Mesendoderm (in vitro differentiated cells): Measurements from ENCODE around the gene CD83.
"Not testable (repeated sequence)": the region's sequence is repeated elsewhere in the genome, so short reads cannot be mapped to it uniquely, and the experiment has no call there.

Source experiments
- DNase-seq: peaks from one replicate; pipeline ENCODE4 v3.0.0; 2013
- H2AK5ac ChIP-seq: 2 replicates; pipeline ENCODE4 v1.6.1; 2013; ENCODE audit warnings: low read length, inconsistent platforms
- H2BK120ac ChIP-seq: 2 replicates; pipeline ENCODE4 v1.6.1; 2013; ENCODE audit warnings: low read depth, mild to moderate bottlenecking, low read length, moderate library complexity, mixed read lengths
- H2BK15ac ChIP-seq: replicated peaks from 2 replicates; pipeline ENCODE4 v1.6.1; 2013; ENCODE audit warnings: low read depth, mild to moderate bottlenecking, moderate library complexity
- H2BK5ac ChIP-seq: 2 replicates; pipeline ENCODE4 v1.6.1; 2013; ENCODE audit warnings: low read length, inconsistent platforms
- H3K18ac ChIP-seq: 2 replicates; pipeline ENCODE4 v1.6.1; 2013; ENCODE audit warnings: mild to moderate bottlenecking, low read length, mixed read lengths
- H3K23ac ChIP-seq: one replicate; pipeline ENCODE4 v1.6.1; 2013; ENCODE audit warnings: low read length
- H3K27ac ChIP-seq: 2 replicates; pipeline ENCODE4 v1.5.1; 2013; ENCODE audit warnings: low read depth, mild to moderate bottlenecking, inconsistent platforms, low read length, moderate library complexity
- H3K27me3 ChIP-seq: 2 replicates; pipeline ENCODE4 v1.6.1; 2013; ENCODE audit warnings: low read length, control low read depth, mild to moderate bottlenecking, inconsistent platforms; ENCODE audit not compliant: insufficient read depth, poor library complexity
- H3K36me3 ChIP-seq: 2 replicates; pipeline ENCODE4 v1.6.1; 2013; ENCODE audit warnings: low read length, inconsistent platforms; ENCODE audit not compliant: control insufficient read depth, insufficient read depth
- H3K4ac ChIP-seq: one replicate; pipeline ENCODE4 v1.6.1; 2013; ENCODE audit warnings: low read depth, mild to moderate bottlenecking, low read length, moderate library complexity
- H3K4me1 ChIP-seq: 2 replicates; pipeline ENCODE4 v1.6.1; 2013; ENCODE audit warnings: low read depth, low read length, inconsistent platforms; ENCODE audit not compliant: control insufficient read depth
- H3K4me2 ChIP-seq: 2 replicates; pipeline ENCODE4 v1.6.1; 2013; ENCODE audit warnings: low read length
- H3K4me3 ChIP-seq: 2 replicates; pipeline ENCODE4 v1.5.1; 2013; ENCODE audit warnings: mild to moderate bottlenecking, low read length
- H3K56ac ChIP-seq: one replicate; pipeline ENCODE4 v1.6.1; 2013; ENCODE audit warnings: low read length
- H3K79me1 ChIP-seq: 2 replicates; pipeline ENCODE4 v1.6.1; 2013; ENCODE audit warnings: low read length, inconsistent platforms
- H3K79me2 ChIP-seq: 2 replicates; pipeline ENCODE4 v1.6.1; 2013; ENCODE audit warnings: mild to moderate bottlenecking, low read length; ENCODE audit not compliant: control insufficient read depth, insufficient read depth
- H3K9ac ChIP-seq: 2 replicates; pipeline ENCODE4 v1.6.1; 2013; ENCODE audit warnings: low read length, inconsistent platforms
- H4K5ac ChIP-seq: one replicate; pipeline ENCODE4 v1.6.1; 2013; ENCODE audit warnings: low read length
- H4K8ac ChIP-seq: one replicate; pipeline ENCODE4 v1.6.1; 2013; ENCODE audit warnings: low read depth, mild to moderate bottlenecking, control low read depth, low read length, moderate library complexity
- WGBS: extraction: QIAGEN DNeasy Blood & Tissue Kit; methylation state at CpG from one replicate; pipeline ENCODE4 v1.1.7; 2013; ENCODE audit warnings: low lambda C conversion rate, missing lambda C conversion rate; ENCODE audit not compliant: insufficient coverage; ENCODE audit errors: extremely low coverage; 5-methylcytosine and 5-hydroxymethylcytosine counted together

Gene CD83

GRCh38 chr6:14146506-14147096 lies 29.0 kb downstream of the CD83 start:
- H4K8ac ChIP-seq: no peak overlapping the region
- no peak overlapping the region for H2AK5ac ChIP-seq
- WGBS: no CpG with 5 or more reads among the region's 10 CpGs
- no peak overlapping the region for H3K27ac ChIP-seq
- H3K4ac ChIP-seq: no peak overlapping the region
- H3K18ac ChIP-seq: no peak overlapping the region
- H4K5ac ChIP-seq: no peak overlapping the region
- H3K4me1 ChIP-seq: no peaks in the 10 kb centered on the region
- no peak overlapping the region for H2BK15ac ChIP-seq
- H3K27me3 ChIP-seq: no peaks in the 10 kb centered on the region
- no peak overlapping the region for H3K56ac ChIP-seq
- H3K36me3 ChIP-seq: no peaks in the 10 kb centered on the region
- no peaks in the 10 kb centered on the region for H3K79me2 ChIP-seq
- DNase-seq: no peak
- H2BK5ac ChIP-seq: no peak overlapping the region
- no peak overlapping the region for H3K4me3 ChIP-seq
- H3K9ac ChIP-seq: no peak overlapping the region
- no peak overlapping the region for H3K4me2 ChIP-seq
- no peaks in the 10 kb centered on the region for H3K79me1 ChIP-seq
- H3K23ac ChIP-seq: no peak overlapping the region
- no peak overlapping the region for H2BK120ac ChIP-seq

- no peaks in the 10 kb centered on the region for H3K79me1 ChIP-seq
- no peak overlapping the region for H2BK5ac ChIP-seq
- no CpG with 5 or more reads among the region's 7 CpGs for WGBS
- no peak overlapping the region for H4K8ac ChIP-seq
- H3K18ac ChIP-seq: no peak overlapping the region
- H3K9ac ChIP-seq: no peak overlapping the region
- H3K4ac ChIP-seq: no peak overlapping the region
- no peaks in the 10 kb centered on the region for H3K36me3 ChIP-seq
- no peak overlapping the region for H3K56ac ChIP-seq
- H3K4me3 ChIP-seq: no peak overlapping the region
- H2BK120ac ChIP-seq: no peak overlapping the region
- no peak overlapping the region for H3K27ac ChIP-seq
- no peak overlapping the region for H3K4me2 ChIP-seq
- H3K4me1 ChIP-seq: no peaks in the 10 kb centered on the region
- no peaks in the 10 kb centered on the region for H3K79me2 ChIP-seq
- no peak overlapping the region for H2BK15ac ChIP-seq
- H4K5ac ChIP-seq: no peak overlapping the region
- H3K23ac ChIP-seq: no peak overlapping the region
- no peak overlapping the region for H2AK5ac ChIP-seq
- H3K27me3 ChIP-seq: no peaks in the 10 kb centered on the region
- DNase-seq: no peak
Measured at GRCh38 chr6:14147891-14148290, 30.3 kb downstream of the CD83 start.

- H3K4me1 ChIP-seq: no peaks in the 10 kb centered on the region
- no peak overlapping the region for H3K18ac ChIP-seq
- H2BK15ac ChIP-seq: no peak overlapping the region
- H2AK5ac ChIP-seq: no peak overlapping the region
- no peaks in the 10 kb centered on the region for H3K79me2 ChIP-seq
- H3K4me2 ChIP-seq: no peak overlapping the region
- H3K27ac ChIP-seq: no peak overlapping the region
- no peak overlapping the region for H3K4me3 ChIP-seq
- no peak overlapping the region for H3K4ac ChIP-seq
- H4K8ac ChIP-seq: no peak overlapping the region
- no peak overlapping the region for H2BK5ac ChIP-seq
- WGBS: no CpG with 5 or more reads among the region's 5 CpGs
- no peak for DNase-seq
- no peak overlapping the region for H4K5ac ChIP-seq
- H3K56ac ChIP-seq: no peak overlapping the region
- H2BK120ac ChIP-seq: no peak overlapping the region
- H3K9ac ChIP-seq: no peak overlapping the region
- no peaks in the 10 kb centered on the region for H3K27me3 ChIP-seq
- H3K23ac ChIP-seq: no peak overlapping the region
- no peaks in the 10 kb centered on the region for H3K36me3 ChIP-seq
- H3K79me1 ChIP-seq: no peaks in the 10 kb centered on the region
Measured at GRCh38 chr6:14148471-14148870, 30.9 kb downstream of the CD83 start.

GRCh38 chr6:14149053-14149738 lies 31.6 kb downstream of the CD83 start:
- peak; percentile 67 for DNase-seq
- no peaks in the 10 kb centered on the region for H3K79me1 ChIP-seq
- H3K36me3 ChIP-seq: no peaks in the 10 kb centered on the region
- H2BK5ac ChIP-seq: no peak overlapping the region
- no peak overlapping the region for H3K4me3 ChIP-seq
- no peak overlapping the region for H3K23ac ChIP-seq
- no peak overlapping the region for H2AK5ac ChIP-seq
- H4K5ac ChIP-seq: no peak overlapping the region
- no peak overlapping the region for H3K4me2 ChIP-seq
- H2BK120ac ChIP-seq: no peak overlapping the region
- no peak overlapping the region for H2BK15ac ChIP-seq
- no peaks in the 10 kb centered on the region for H3K4me1 ChIP-seq
- H3K27me3 ChIP-seq: no peaks in the 10 kb centered on the region
- H3K27ac ChIP-seq: no peak overlapping the region
- no peak overlapping the region for H3K56ac ChIP-seq
- H3K4ac ChIP-seq: no peak overlapping the region
- H3K18ac ChIP-seq: no peak overlapping the region
- no CpG with 5 or more reads among the region's 6 CpGs for whole genome bisulfite sequencing
- no peaks in the 10 kb centered on the region for H3K79me2 ChIP-seq
- H4K8ac ChIP-seq: no peak overlapping the region
- H3K9ac ChIP-seq: no peak overlapping the region

- H4K5ac ChIP-seq: no peak overlapping the region
- H3K27me3 ChIP-seq: no peaks in the 10 kb centered on the region
Measured at GRCh38 chr6:14149739-14150130, 32.2 kb downstream of the CD83 start.

GRCh38 chr6:14151300-14151699 lies 33.7 kb downstream of the CD83 start:
- H3K27ac ChIP-seq, H2AK5ac ChIP-seq, H2BK120ac ChIP-seq, H3K4me3 ChIP-seq, H3K4me1 ChIP-seq, DNase-seq, H3K79me2 ChIP-seq, H3K4me2 ChIP-seq, H3K4ac ChIP-seq, H3K79me1 ChIP-seq, H3K18ac ChIP-seq, H3K56ac ChIP-seq, H3K36me3 ChIP-seq, H3K23ac ChIP-seq, H3K9ac ChIP-seq, H3K27me3 ChIP-seq, H4K8ac ChIP-seq, H4K5ac ChIP-seq, H2BK15ac ChIP-seq, H2BK5ac ChIP-seq: not testable (repeated sequence)
- no CpG with 5 or more reads among the region's 3 CpGs for WGBS

More at GRCh38 chr6:14149739-14150130, 32.2 kb downstream of the CD83 start:
- no peak overlapping the region for H3K4me2 ChIP-seq
- no peak overlapping the region for H2AK5ac ChIP-seq
- no peaks in the 10 kb centered on the region for H3K4me1 ChIP-seq
- DNase-seq: no peak
- no peaks in the 10 kb centered on the region for H3K79me1 ChIP-seq
- no peak overlapping the region for H3K27ac ChIP-seq
- no peaks in the 10 kb centered on the region for H3K79me2 ChIP-seq
- H2BK15ac ChIP-seq: no peak overlapping the region
- WGBS: no CpG with 5 or more reads among the region's 7 CpGs
- no peak overlapping the region for H2BK5ac ChIP-seq
- H2BK120ac ChIP-seq: no peak overlapping the region
- no peak overlapping the region for H3K4me3 ChIP-seq
- no peaks in the 10 kb centered on the region for H3K36me3 ChIP-seq
- H3K4ac ChIP-seq: no peak overlapping the region
- H3K23ac ChIP-seq: no peak overlapping the region
- H4K8ac ChIP-seq: no peak overlapping the region
- H3K18ac ChIP-seq: no peak overlapping the region
- H3K9ac ChIP-seq: no peak overlapping the region
- no peak overlapping the region for H3K56ac ChIP-seq
